Fibroblast of villous mesenchyme (primary cell): Measurements from ENCODE around the gene TTC31. TPM values are rescaled to one million over a fixed set of nuclear protein-coding genes. Genes with fewer than 3 reads are reported as not detected.

Experiments used
- DNase-seq: peaks from one replicate; pipeline ENCODE4 v3.0.0-alpha.2; 2010; ENCODE audit warnings: low read depth
- H3K4me3 ChIP-seq: 2 replicates; pipeline ENCODE4 v1.5.1; 2011; ENCODE audit warnings: low read depth, mild to moderate bottlenecking, low read length
- total RNA-seq: library from RNA; depleted of rRNA; stranded (reverse); fragments of >200 nt; gene quantifications from 2 replicates; pipeline ENCODE4 v1.2.3, GENCODE V29; 2012
- TF ChIP-seq, protein P1 (sequence below): IDR thresholded peaks from 2 replicates; pipeline ENCODE4 v1.5.1; 2012; ENCODE audit warnings: low read depth, mild to moderate bottlenecking, low read length; ENCODE audit not compliant: insufficient read depth

The TTC31 gene
- total RNA-seq, 1 donor, result 8.6 TPM

DNA sequence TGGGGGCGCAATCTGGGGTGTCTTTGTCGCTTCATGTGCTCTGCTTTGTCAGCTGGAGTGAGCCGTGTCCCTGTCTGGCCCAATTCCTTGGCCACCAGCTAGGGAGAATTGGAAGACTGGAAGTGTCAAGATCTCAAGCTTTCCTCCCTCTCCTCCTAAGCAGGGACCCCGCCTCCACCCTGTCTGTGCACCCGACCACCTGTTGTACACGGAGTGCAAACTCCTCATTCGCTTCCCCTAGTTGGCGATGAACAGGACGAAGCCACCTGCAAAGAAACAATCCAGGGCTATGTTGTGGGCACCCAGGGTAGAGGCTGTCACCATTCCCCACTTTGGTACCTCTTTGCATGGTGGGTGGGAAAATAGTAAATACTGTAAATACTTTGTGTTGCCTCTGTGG is 44.9 kb downstream of the TTC31 start:
- TF ChIP-seq, protein P1, sequence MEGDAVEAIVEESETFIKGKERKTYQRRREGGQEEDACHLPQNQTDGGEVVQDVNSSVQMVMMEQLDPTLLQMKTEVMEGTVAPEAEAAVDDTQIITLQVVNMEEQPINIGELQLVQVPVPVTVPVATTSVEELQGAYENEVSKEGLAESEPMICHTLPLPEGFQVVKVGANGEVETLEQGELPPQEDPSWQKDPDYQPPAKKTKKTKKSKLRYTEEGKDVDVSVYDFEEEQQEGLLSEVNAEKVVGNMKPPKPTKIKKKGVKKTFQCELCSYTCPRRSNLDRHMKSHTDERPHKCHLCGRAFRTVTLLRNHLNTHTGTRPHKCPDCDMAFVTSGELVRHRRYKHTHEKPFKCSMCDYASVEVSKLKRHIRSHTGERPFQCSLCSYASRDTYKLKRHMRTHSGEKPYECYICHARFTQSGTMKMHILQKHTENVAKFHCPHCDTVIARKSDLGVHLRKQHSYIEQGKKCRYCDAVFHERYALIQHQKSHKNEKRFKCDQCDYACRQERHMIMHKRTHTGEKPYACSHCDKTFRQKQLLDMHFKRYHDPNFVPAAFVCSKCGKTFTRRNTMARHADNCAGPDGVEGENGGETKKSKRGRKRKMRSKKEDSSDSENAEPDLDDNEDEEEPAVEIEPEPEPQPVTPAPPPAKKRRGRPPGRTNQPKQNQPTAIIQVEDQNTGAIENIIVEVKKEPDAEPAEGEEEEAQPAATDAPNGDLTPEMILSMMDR, result no peak
- H3K4me3 ChIP-seq, result no peak overlapping the region
- DNase-seq, result no peak

DNA sequence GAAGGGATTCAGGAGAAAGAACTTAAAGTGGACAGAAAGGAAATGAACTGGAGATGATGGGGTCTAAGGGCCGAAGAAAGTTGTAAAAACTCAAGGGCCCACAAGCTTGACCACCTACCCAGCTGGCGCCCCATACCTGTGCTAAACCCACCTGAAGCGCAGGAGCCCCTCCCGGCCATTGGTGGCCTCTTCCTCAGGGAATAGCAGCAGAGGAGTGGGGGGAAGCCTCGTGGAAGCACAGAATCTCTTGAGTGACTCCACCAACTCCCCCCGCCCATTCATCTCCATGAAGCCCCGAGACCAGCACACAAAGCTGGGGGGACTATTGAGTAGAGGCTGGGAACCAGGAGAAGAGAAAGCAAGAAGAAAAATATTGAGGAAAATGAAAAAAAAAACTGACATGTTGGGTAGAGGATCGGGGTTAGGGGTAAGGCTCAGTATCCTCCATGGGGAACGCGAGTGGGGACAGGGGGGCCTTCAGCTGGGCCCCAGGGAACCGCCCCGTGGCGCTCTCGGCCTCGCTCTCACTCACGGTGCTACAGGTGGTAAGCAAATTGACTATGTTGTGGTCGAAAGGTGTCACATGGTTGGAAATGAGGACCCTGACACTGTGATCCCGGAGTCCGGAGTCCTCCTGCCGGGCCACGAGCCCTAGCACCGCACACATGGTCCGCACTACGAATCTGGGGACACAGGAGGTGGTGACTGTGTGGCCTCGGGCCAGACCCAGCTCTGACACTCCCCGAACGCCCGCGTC is 45.9 kb downstream of the TTC31 start:
- TF ChIP-seq, protein P1, result no peak
- peak overlapping the region; percentile 77 for H3K4me3 ChIP-seq
- no peak for DNase-seq

DNA sequence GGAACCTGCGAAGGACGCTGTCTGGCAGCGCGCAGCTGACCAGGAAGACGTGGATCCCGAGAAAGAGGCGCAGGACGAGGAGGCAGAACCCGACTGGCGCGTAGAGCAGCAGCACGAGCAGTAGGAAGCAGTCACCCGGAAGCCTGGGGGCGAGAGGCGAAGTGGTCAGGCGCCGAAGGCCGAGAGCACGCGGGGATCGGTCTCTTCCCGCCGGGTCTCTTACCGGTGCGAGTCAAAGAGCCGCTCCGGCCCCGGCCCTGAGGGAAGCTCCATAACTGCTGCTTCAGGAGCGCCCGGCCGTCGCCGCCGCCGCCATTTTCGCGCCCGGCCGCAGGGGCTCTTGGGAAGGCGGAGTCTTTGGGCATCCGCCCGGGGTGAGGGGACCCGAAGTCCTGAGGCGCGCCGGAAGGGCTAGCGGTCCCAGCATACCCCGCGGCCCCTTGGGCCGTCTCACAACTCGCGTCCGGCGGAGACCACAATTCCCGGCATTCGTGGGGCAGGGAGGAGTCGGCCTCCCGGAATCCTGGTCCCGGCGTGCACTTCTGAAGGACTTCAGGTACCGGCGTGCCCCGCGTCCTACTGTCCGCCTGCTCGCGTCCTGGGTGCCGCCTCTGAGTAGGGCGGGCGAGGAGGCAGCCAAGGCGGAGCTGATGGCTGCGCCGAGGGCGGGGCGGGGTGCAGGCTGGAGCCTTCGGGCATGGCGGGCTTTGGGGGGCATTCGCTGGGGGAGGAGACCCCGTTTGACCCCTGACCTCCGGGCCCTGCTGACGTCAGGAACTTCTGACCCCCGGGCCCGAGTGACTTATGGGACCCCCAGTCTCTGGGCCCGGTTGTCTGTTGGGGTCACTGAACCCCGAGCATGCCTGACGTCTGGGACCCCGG is 46.7 kb downstream of the TTC31 start, which contains the start of the genes AUP1 and HTRA2:
AUP1 (minus strand) TSS at position 350 of the 882 bp plus-strand sequence; CDS start at position 273, 77 bp downstream.
HTRA2 (plus strand) TSS at position 577 of the 882 bp plus-strand sequence; CDS start at position 651, 74 bp downstream.
- H3K4me3 ChIP-seq, result peak within 1 kb of the TSS; percentile 77
- TF ChIP-seq, protein P1, result no peak
- DNase-seq, result peak; percentile 99

DNA sequence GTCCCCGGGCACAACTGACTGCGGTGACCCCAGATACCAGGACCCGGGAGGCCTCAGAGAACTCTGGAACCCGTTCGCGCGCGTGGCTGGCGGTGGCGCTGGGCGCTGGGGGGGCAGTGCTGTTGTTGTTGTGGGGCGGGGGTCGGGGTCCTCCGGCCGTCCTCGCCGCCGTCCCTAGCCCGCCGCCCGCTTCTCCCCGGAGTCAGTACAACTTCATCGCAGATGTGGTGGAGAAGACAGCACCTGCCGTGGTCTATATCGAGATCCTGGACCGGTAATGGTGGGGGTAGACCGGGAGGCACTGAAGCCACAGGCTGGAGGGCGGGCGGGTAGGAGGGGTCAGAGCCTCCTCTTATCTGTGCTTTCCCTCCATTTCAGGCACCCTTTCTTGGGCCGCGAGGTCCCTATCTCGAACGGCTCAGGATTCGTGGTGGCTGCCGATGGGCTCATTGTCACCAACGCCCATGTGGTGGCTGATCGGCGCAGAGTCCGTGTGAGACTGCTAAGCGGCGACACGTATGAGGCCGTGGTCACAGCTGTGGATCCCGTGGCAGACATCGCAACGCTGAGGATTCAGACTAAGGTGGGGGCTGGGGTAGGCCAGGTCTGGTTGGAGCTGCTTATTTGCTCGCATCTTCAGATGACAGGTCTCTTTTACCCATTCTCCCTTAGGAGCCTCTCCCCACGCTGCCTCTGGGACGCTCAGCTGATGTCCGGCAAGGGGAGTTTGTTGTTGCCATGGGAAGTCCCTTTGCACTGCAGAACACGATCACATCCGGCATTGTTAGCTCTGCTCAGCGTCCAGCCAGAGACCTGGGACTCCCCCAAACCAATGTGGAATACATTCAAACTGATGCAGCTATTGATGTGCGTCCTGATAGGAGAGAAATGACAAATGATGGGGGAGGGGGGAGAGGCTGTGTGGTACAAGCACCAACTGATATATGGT is 47.6 kb downstream of the TTC31 start:
- H3K4me3 ChIP-seq, result peak overlapping the region; percentile 77
- peak; percentile 56 for DNase-seq
- TF ChIP-seq, protein P1, result no peak

DNA sequence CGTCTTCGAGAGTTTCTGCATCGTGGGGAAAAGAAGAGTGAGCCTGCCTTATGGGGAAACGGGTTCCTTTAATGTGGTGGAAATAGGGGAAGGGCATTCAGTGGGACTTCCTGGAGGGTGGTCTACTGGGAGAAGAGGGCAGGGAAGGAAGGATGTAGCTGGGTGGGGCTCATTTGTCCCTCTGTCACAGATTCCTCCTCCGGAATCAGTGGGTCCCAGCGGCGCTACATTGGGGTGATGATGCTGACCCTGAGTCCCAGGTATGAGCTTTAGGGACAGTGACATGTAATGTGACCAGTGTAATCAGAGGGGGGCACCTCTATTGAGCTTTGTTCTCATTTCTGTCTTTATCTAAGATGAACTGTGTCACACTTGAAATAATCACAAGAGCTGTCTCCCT is 48.8 kb downstream of the TTC31 start:
- TF ChIP-seq, protein P1, result no peak
- no peak for DNase-seq
- no peak overlapping the region for H3K4me3 ChIP-seq

DNA sequence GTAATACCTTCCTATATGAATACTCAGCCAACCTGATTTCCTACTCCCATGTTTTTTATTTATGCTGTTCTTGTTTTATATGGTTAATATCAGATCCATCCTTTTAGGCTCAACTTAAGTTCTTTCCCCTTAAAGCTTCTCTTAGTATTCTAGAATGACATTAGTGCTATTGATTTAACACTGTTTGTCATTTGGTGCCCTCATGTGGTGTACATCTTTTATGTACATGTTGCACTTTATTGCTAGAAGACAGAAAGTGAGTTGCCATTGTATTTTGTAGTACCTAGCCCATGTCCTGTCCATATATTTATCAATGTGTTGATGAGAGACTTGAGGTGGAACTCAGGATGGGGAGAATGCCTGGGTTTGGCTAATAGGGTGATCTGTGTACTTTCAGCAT is 49.3 kb downstream of the TTC31 start:
- DNase-seq, result peak; percentile 52
- H3K4me3 ChIP-seq, result no peak overlapping the region
- TF ChIP-seq, protein P1, result peak; percentile 22
